ENCODE data around the gene SRRT. TPM values are rescaled to one million over a fixed set of nuclear protein-coding genes. Genes with fewer than 3 reads are reported as not detected.

Gene SRRT
- total and polyA plus RNA-seq, 7 donors: 31.8 to 106 (median 45.6) TPM

DNA sequence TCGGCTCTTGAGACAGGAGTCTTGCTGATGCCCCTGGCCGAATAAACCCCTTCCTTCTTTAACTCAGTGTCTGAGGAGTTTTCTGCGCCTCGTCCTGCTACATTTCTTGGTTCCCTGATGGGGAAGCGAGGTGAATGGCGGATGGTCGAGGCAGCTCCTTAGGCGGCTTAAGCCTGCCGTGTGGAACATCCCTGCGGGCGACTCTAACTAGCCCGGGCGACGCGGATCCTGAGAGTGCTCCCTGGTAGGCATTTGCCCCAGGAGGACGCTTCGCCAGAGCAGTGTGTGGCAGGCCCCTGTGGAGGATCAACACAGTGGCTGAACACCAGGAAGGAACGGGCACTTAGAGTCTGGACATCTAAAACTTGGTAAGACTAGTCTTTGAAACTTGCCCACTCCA is 35.5 kb upstream of the SRRT start:
- DNase-seq: no peak
- Histone ChIP-seq H3K4me3 (no peak overlapping the region), H3K9me3 (no peaks in the 10 kb centered on the region), H3K36me3 (no peaks in the 10 kb centered on the region), H3K4me1 (peaks cover 0 to 16% (median 8%) of the 10 kb centered on the region in 4 donors), H3K27me3 (no peaks in the 10 kb centered on the region), H3K27ac (no peak overlapping the region)
- TF ChIP-seq POLR2AphosphoS5 (IDR thresholded peaks at IDR 0.05): no peak
- TF ChIP-seq EP300 (IDR thresholded peaks at IDR 0.05): no peak
- TF ChIP-seq POLR2A (IDR thresholded peaks at IDR 0.05): no peak
- no peak for TF ChIP-seq CTCF (IDR thresholded peaks at IDR 0.05)
- 97% methylated on average over 18 of the region's 18 CpGs for WGBS, 2 donors
- intact Hi-C loops (cut with DNase I): no loop called here

DNA sequence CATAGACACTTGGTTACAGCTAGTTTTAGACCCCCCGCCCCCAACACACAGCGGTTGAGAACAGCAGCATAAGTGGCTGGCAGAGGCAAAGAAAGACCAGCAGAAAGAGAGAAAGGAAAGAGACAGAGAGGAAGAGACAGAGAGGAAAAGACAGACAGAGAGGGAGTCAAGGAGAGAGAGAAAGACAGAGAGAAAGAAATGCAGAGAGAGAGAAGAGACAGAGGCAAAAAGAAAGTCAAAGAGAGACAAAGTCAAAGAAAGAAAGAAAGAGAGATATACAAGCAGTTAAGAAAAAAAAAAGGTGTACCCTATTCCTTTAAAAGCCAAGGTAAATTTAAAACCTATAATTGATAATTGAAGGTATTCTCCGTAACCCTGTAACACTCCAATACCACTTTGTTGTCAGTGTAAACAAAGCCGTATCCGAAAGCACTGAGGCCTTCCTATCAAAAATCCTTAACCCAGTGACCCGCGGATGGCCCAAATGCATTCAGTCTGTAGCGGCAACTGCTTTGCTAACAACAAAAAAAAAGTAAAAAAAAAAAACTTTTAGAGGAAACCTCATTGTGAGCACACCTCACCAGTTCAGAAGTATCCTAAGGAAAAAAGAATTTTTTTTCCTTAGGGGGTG is 34.3 kb upstream of the SRRT start:
- Histone ChIP-seq H3K9me3 (no peaks in the 10 kb centered on the region), H3K27me3 (no peaks in the 10 kb centered on the region), H3K4me3 (no peak overlapping the region), H3K36me3 (no peaks in the 10 kb centered on the region), H3K4me1 (peaks cover 0 to 16% (median 8%) of the 10 kb centered on the region in 4 donors), H3K27ac (no peak overlapping the region)
- TF ChIP-seq POLR2A (IDR thresholded peaks at IDR 0.05): no peak
- WGBS, 2 donors: 70 to 79% methylated on average over 8 of the region's 8 CpGs
- intact Hi-C loops (cut with DNase I): no loop called here
- DNase-seq: no peak

DNA sequence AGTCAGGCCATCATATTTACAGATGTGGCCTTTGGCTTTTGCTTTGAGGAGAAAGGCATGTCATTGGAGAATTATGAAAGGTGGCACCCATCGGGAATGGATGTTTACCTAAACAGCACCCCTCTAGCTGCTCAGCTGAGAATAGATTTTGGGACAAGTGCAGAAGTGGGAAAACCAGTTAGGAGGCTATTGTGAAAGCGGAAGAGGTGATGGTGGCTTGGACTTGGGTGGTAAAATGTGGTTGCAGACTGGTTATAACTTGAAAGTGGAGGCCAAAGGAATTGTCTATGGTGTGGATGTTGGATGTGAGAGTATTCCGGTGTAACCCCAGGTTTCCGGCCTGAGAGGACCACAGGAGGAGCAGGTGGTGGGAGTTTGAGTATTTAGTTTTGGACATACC is 27.5 kb upstream of the SRRT start:
- Histone ChIP-seq H3K4me1 (peaks cover 0 to 7% (median 4%) of the 10 kb centered on the region in 4 donors), H3K27me3 (no peaks in the 10 kb centered on the region), H3K27ac (no peak overlapping the region), H3K9me3 (no peaks in the 10 kb centered on the region), H3K4me3 (no peak overlapping the region), H3K36me3 (no peaks in the 10 kb centered on the region)
- TF ChIP-seq POLR2A (IDR thresholded peaks at IDR 0.05) (no peak), CTCF (IDR thresholded peaks at IDR 0.05) (no peak), POLR2AphosphoS5 (IDR thresholded peaks at IDR 0.05) (no peak), EP300 (IDR thresholded peaks at IDR 0.05) (no peak)
- intact Hi-C loops (cut with DNase I): no loop called here
- DNase-seq: no peak
- WGBS, 2 donors: 97 to 98% methylated on average over 4 of the region's 4 CpGs

GRCh38 chr7:100852048-100852872 is 22.6 kb upstream of the SRRT start, which contains the start of gene SLC12A9:
SLC12A9 (plus strand) TSS chr7:100852713; CDS start chr7:100854198, 1,485 bp downstream.
- peaks cover 0 to 25% (median 12%) of the 10 kb centered on the region in 4 donors for H3K4me1 ChIP-seq
- DNase-seq: peak; percentile 95
- peaks cover 0 to 6% (median 0%) of the 10 kb centered on the region in 4 donors for H3K36me3 ChIP-seq
- no peaks in the 10 kb centered on the region for H3K27me3 ChIP-seq
- TF ChIP-seq POLR2AphosphoS5 (IDR thresholded peaks at IDR 0.05) (peak in 3 of 4 donors; percentile 30 to 70 (median 68)), POLR2A (IDR thresholded peaks at IDR 0.05) (peak in 1 of 2 donors; percentile 36), CTCF (IDR thresholded peaks at IDR 0.05) (peak; percentile 85 to 96 (median 94)), EP300 (IDR thresholded peaks at IDR 0.05) (no peak)
- WGBS, 2 donors: 0% methylated on average over 71 of the region's 71 CpGs
- H3K9me3 ChIP-seq: no peaks in the 10 kb centered on the region
- intact Hi-C loops (cut with DNase I): loop anchor here (1.0 to 10.0 kb wide), 4 partner anchors 26 to 267 kb away; partner anchors contain the start of genes FBXO24 and LRCH4
- H3K27ac ChIP-seq: peak within 1 kb of the TSS; percentile 72 to 84 (median 78)
- peak within 1 kb of the TSS; percentile 46 to 81 (median 63) for H3K4me3 ChIP-seq

All from sigmoid colon (tissue), 7 donors.